ENCODE results near the gene SETX. TPM values are rescaled to one million over a fixed set of nuclear protein-coding genes. Genes with fewer than 3 reads are reported as not detected.

The SETX gene
- polyA plus RNA-seq, 3 donors, result 42.8 to 66.7 (median 58.2) TPM

DNA sequence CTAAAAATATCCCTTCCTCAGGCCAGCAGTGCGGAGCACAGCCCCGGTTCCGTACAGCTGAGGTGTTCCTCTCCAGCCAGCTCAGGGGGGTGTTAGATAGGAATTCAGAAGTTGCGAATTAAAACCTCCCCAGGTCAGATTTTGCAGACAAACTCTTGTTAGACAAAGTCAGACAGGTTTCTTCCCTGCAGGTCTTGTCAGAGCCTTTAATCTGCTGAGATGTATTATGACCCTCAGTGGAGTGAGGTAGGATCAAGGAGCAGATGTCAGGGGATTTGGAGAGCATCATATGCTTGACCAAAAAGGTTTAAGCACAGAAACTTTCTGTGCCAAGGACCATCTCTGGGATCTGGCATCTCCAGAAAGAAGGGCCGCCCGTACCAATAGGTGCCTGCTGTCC, 132.8 kb downstream of the SETX start:
- no peak for DNase-seq

DNA sequence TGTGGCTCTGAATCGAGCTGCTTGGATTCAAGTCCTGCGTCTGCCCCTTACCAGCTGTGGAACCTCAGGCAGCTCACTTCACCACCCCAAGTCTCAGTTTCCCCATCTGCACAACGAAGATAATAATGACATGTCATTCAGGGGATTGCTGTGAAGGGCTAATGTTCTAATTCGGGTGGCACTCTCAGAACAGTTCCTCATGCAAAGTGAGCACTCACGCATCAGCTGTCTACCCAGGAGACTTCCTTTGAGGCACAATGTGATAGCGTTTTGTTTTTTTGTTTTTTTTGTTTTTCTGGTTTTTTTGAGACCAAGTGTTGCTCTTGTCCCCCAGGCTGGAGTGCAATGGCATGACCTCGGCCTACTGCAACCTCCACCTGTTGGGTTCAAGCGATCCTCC, 136.6 kb downstream of the SETX start:
- DNase-seq, result no peak

DNA sequence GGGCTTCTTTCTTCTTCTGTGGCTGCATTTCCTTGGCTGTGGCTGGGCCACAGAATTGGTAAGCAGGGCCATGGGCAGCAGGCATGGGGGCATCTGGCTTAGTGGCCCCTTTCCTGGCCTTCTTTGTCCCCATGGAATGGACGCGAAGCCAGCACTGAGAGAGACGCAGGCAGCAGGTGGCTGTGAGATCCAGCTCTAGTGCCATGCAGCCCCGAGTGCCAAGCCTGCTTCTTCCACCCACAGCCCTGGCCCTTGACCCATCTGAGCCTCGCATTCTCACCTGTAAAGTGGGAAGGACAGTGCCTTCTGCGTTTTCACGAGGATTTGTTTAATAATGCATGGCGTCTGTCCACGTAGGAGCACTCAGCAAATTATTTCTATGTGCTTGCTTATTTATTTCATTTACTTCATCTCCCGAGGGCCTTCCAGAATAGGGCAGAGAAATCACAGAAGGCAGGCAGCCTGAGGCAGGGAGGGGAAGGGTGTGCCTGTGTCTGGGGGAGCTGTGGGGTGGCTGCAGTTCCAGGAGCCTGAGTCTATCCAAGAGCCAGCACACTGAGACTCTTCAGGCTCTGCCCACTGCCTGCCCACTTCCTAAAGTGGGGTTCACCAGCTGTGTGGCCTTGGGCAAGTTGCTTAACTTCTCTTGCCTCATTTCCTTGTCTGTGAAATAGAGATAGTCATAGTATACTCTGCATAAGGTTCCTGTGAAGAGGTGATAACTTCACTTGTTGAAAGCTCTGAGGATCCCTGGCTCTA, 137.7 kb downstream of the SETX start:
- DNase-seq, result no peak

- peak; percentile 64 for DNase-seq
These were observed 140.7 kb downstream of the SETX start for GRCh38 chr9:132214027-132214622.

- DNase-seq, result no peak
These were observed 143.2 kb downstream of the SETX start for GRCh38 chr9:132211570-132211969.

Other genes starting within 250 kb of the SETX start
- under 1 TPM; 0.34 to 0.74 (median 0.41) TPM for gene NTNG2, start 192.9 kb downstream of the SETX start, polyA plus RNA-seq (ENCODE audit: insufficient read length in 3 of 3)
- 10 to 100 TPM; 16.1 to 23.1 (median 19.1) TPM for gene TTF1, start 51.9 kb upstream of the SETX start, polyA plus RNA-seq (ENCODE audit: insufficient read length in 3 of 3)
- 1 to 10 TPM in 2 of 3 donors, under 1 TPM in 1; 0.84 to 1.7 (median 1.3) TPM for gene CFAP77, start 55.2 kb upstream of the SETX start, polyA plus RNA-seq (ENCODE audit: insufficient read length in 3 of 3)
- under 1 TPM in 1 of 3 donors, not detected in 2; 0.12 TPM for gene BARHL1, start 227.6 kb upstream of the SETX start, polyA plus RNA-seq (ENCODE audit: insufficient read length in 3 of 3)